ENCODE results near the gene RIPOR3. TPM values are rescaled to one million over a fixed set of nuclear protein-coding genes. Genes with fewer than 3 reads are reported as not detected.

RIPOR3 gene
- total and polyA plus RNA-seq, 9 of the 15 experiments (the other 6 are each of a cell fraction or from before 2014, with no cell fraction given), result 3.3 to 62.7 (median 21.4) TPM

GRCh38 chr20:50600281-50600895, 91.0 kb downstream of the RIPOR3 start (continued):
- TF ChIP-seq ZNF277 (CRISPR knock-in tag; IDR thresholded peaks at IDR 0.05; ENCODE audit: borderline replicate concordance) (peak; percentile 97), ZNF140 (CRISPR knock-in tag; IDR thresholded peaks at IDR 0.05) (peak; percentile 89; the same call in 1 of the 2 replicates), GABPB2 (CRISPR knock-in tag; conservative IDR thresholded peaks at IDR 0.05) (0 out of 2 replicates have a peak, but pooled peaks have one; percentile 44), ZNF707 (CRISPR knock-in tag; conservative IDR thresholded peaks at IDR 0.05) (peak; percentile 65; the same call in 1 of the 2 replicates), E4F1 (CRISPR knock-in tag; IDR thresholded peaks at IDR 0.05; ENCODE audit: borderline replicate concordance) (no peak)
- TF ChIP-seq, protein P1, sequence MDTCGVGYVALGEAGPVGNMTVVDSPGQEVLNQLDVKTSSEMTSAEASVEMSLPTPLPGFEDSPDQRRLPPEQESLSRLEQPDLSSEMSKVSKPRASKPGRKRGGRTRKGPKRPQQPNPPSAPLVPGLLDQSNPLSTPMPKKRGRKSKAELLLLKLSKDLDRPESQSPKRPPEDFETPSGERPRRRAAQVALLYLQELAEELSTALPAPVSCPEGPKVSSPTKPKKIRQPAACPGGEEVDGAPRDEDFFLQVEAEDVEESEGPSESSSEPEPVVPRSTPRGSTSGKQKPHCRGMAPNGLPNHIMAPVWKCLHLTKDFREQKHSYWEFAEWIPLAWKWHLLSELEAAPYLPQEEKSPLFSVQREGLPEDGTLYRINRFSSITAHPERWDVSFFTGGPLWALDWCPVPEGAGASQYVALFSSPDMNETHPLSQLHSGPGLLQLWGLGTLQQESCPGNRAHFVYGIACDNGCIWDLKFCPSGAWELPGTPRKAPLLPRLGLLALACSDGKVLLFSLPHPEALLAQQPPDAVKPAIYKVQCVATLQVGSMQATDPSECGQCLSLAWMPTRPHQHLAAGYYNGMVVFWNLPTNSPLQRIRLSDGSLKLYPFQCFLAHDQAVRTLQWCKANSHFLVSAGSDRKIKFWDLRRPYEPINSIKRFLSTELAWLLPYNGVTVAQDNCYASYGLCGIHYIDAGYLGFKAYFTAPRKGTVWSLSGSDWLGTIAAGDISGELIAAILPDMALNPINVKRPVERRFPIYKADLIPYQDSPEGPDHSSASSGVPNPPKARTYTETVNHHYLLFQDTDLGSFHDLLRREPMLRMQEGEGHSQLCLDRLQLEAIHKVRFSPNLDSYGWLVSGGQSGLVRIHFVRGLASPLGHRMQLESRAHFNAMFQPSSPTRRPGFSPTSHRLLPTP (IDR thresholded peaks at IDR 0.05; ENCODE audit: borderline replicate concordance, extremely low read depth, insufficient read length), result no peak

All from K562 (cell line).